ENCODE measurements around the gene PTCH2.
"Not testable (repeated sequence)": the region's sequence is repeated elsewhere in the genome, so short reads cannot be mapped to it uniquely, and the experiment has no call there.

The PTCH2 gene

GRCh38 chr1:44834328-44834727 lies 8.7 kb downstream of the PTCH2 start:
- H3K27ac ChIP-seq (ENCODE audit: low read depth, low read length): no peak overlapping the region
- H3K4me3 ChIP-seq (ENCODE audit: low read length): no peak overlapping the region
- no peak overlapping the region for H3K9ac ChIP-seq (ENCODE audit: low read length)
- H3K27me3 ChIP-seq (ENCODE audit: control insufficient read depth, insufficient read depth, low read length): no peaks in the 10 kb centered on the region
- H3K4me1 ChIP-seq (ENCODE audit: control insufficient read depth, insufficient read depth, low read length): no peaks in the 10 kb centered on the region
- H3K36me3 ChIP-seq (ENCODE audit: control insufficient read depth, insufficient read depth, low read length): no peaks in the 10 kb centered on the region

GRCh38 chr1:44832056-44832705 lies 10.9 kb downstream of the PTCH2 start:
- H3K4me3 ChIP-seq (ENCODE audit: low read length): no peak overlapping the region
- H3K9ac ChIP-seq (ENCODE audit: low read length): no peak overlapping the region
- H3K27me3 ChIP-seq (ENCODE audit: control insufficient read depth, insufficient read depth, low read length): no peaks in the 10 kb centered on the region
- H3K4me1 ChIP-seq (ENCODE audit: control insufficient read depth, insufficient read depth, low read length): no peaks in the 10 kb centered on the region
- no peak overlapping the region for H3K27ac ChIP-seq (ENCODE audit: low read depth, low read length)
- H3K36me3 ChIP-seq (ENCODE audit: control insufficient read depth, insufficient read depth, low read length): no peaks in the 10 kb centered on the region

GRCh38 chr1:44831516-44831915 lies 11.5 kb downstream of the PTCH2 start:
- no peaks in the 10 kb centered on the region for H3K4me1 ChIP-seq (ENCODE audit: control insufficient read depth, insufficient read depth, low read length)
- H3K27me3 ChIP-seq (ENCODE audit: control insufficient read depth, insufficient read depth, low read length): no peaks in the 10 kb centered on the region
- H3K4me3 ChIP-seq (ENCODE audit: low read length): no peak overlapping the region
- H3K9ac ChIP-seq (ENCODE audit: low read length): no peak overlapping the region
- no peak overlapping the region for H3K27ac ChIP-seq (ENCODE audit: low read depth, low read length)
- H3K36me3 ChIP-seq (ENCODE audit: control insufficient read depth, insufficient read depth, low read length): no peaks in the 10 kb centered on the region

- no peaks in the 10 kb centered on the region for H3K4me1 ChIP-seq (ENCODE audit: control insufficient read depth, insufficient read depth, low read length)
- no peak overlapping the region for H3K9ac ChIP-seq (ENCODE audit: low read length)
- H3K27ac ChIP-seq (ENCODE audit: low read depth, low read length): no peak overlapping the region
- no peaks in the 10 kb centered on the region for H3K36me3 ChIP-seq (ENCODE audit: control insufficient read depth, insufficient read depth, low read length)
- H3K4me3 ChIP-seq (ENCODE audit: low read length): no peak overlapping the region
- no peaks in the 10 kb centered on the region for H3K27me3 ChIP-seq (ENCODE audit: control insufficient read depth, insufficient read depth, low read length)
Observed at GRCh38 chr1:44830900-44831304, 12.2 kb downstream of the PTCH2 start.

GRCh38 chr1:44829506-44830384 lies 13.3 kb downstream of the PTCH2 start:
- H3K36me3 ChIP-seq (ENCODE audit: control insufficient read depth, insufficient read depth, low read length): no peaks in the 10 kb centered on the region
- H3K27ac ChIP-seq (ENCODE audit: low read depth, low read length): no peak overlapping the region
- H3K27me3 ChIP-seq (ENCODE audit: control insufficient read depth, insufficient read depth, low read length): no peaks in the 10 kb centered on the region
- H3K9ac ChIP-seq (ENCODE audit: low read length): no peak overlapping the region
- H3K4me1 ChIP-seq (ENCODE audit: control insufficient read depth, insufficient read depth, low read length): no peaks in the 10 kb centered on the region
- no peak overlapping the region for H3K4me3 ChIP-seq (ENCODE audit: low read length)

- Histone ChIP-seq H3K27ac (ENCODE audit: low read depth, low read length) (no peak overlapping the region), H3K27me3 (ENCODE audit: control insufficient read depth, insufficient read depth, low read length) (no peaks in the 10 kb centered on the region), H3K4me3 (ENCODE audit: low read length) (no peak overlapping the region), H3K4me1 (ENCODE audit: control insufficient read depth, insufficient read depth, low read length) (no peaks in the 10 kb centered on the region), H3K36me3 (ENCODE audit: control insufficient read depth, insufficient read depth, low read length) (no peaks in the 10 kb centered on the region), H3K9ac (ENCODE audit: low read length) (no peak overlapping the region)
Observed at GRCh38 chr1:44828841-44829440, 14.1 kb downstream of the PTCH2 start.

- no peaks in the 10 kb centered on the region for H3K27me3 ChIP-seq (ENCODE audit: control insufficient read depth, insufficient read depth, low read length)
- no peak overlapping the region for H3K4me3 ChIP-seq (ENCODE audit: low read length)
- no peaks in the 10 kb centered on the region for H3K4me1 ChIP-seq (ENCODE audit: control insufficient read depth, insufficient read depth, low read length)
- H3K9ac ChIP-seq (ENCODE audit: low read length): no peak overlapping the region
- H3K36me3 ChIP-seq (ENCODE audit: control insufficient read depth, insufficient read depth, low read length): no peaks in the 10 kb centered on the region
- H3K27ac ChIP-seq (ENCODE audit: low read depth, low read length): no peak overlapping the region
Observed at GRCh38 chr1:44828003-44828651, 14.9 kb downstream of the PTCH2 start.

GRCh38 chr1:44827197-44828002 lies 15.7 kb downstream of the PTCH2 start:
- no peaks in the 10 kb centered on the region for H3K36me3 ChIP-seq (ENCODE audit: control insufficient read depth, insufficient read depth, low read length)
- H3K27ac ChIP-seq (ENCODE audit: low read depth, low read length): no peak overlapping the region

GRCh38 chr1:44826375-44827196 lies 16.5 kb downstream of the PTCH2 start:
- H3K4me3 ChIP-seq (ENCODE audit: low read length): no peak overlapping the region
- no peaks in the 10 kb centered on the region for H3K4me1 ChIP-seq (ENCODE audit: control insufficient read depth, insufficient read depth, low read length)

More at GRCh38 chr1:44827197-44828002, 15.7 kb downstream of the PTCH2 start:
- H3K9ac ChIP-seq (ENCODE audit: low read length): no peak overlapping the region
- no peaks in the 10 kb centered on the region for H3K4me1 ChIP-seq (ENCODE audit: control insufficient read depth, insufficient read depth, low read length)
- no peaks in the 10 kb centered on the region for H3K27me3 ChIP-seq (ENCODE audit: control insufficient read depth, insufficient read depth, low read length)
- H3K4me3 ChIP-seq (ENCODE audit: low read length): no peak overlapping the region

GRCh38 chr1:44824392-44824791 lies 18.7 kb downstream of the PTCH2 start:
- not testable (repeated sequence) for H3K4me1 ChIP-seq (ENCODE audit: control insufficient read depth, insufficient read depth, low read length); H3K27ac ChIP-seq (ENCODE audit: low read depth, low read length)

More at GRCh38 chr1:44826375-44827196, 16.5 kb downstream of the PTCH2 start:
- no peak overlapping the region for H3K27ac ChIP-seq (ENCODE audit: low read depth, low read length)
- H3K27me3 ChIP-seq (ENCODE audit: control insufficient read depth, insufficient read depth, low read length): no peaks in the 10 kb centered on the region
- no peaks in the 10 kb centered on the region for H3K36me3 ChIP-seq (ENCODE audit: control insufficient read depth, insufficient read depth, low read length)
- H3K9ac ChIP-seq (ENCODE audit: low read length): no peak overlapping the region

GRCh38 chr1:44822981-44823451 lies 20.0 kb downstream of the PTCH2 start:
- H3K27me3 ChIP-seq (ENCODE audit: control insufficient read depth, insufficient read depth, low read length): no peaks in the 10 kb centered on the region
- no peaks in the 10 kb centered on the region for H3K36me3 ChIP-seq (ENCODE audit: control insufficient read depth, insufficient read depth, low read length)
- no peak overlapping the region for H3K4me3 ChIP-seq (ENCODE audit: low read length)
- H3K9ac ChIP-seq (ENCODE audit: low read length): no peak overlapping the region
- peaks cover 5% of the 10 kb centered on the region for H3K4me1 ChIP-seq (ENCODE audit: control insufficient read depth, insufficient read depth, low read length)
- H3K27ac ChIP-seq (ENCODE audit: low read depth, low read length): no peak overlapping the region

More at GRCh38 chr1:44824392-44824791, 18.7 kb downstream of the PTCH2 start:
- H3K27me3 ChIP-seq (ENCODE audit: control insufficient read depth, insufficient read depth, low read length); H3K36me3 ChIP-seq (ENCODE audit: control insufficient read depth, insufficient read depth, low read length); H3K9ac ChIP-seq (ENCODE audit: low read length); H3K4me3 ChIP-seq (ENCODE audit: low read length): not testable (repeated sequence)

All from rectal smooth muscle tissue (tissue), 1 donor.